ENCODE results near the gene GALP.
"Not testable (repeated sequence)": the region's sequence is repeated elsewhere in the genome, so short reads cannot be mapped to it uniquely, and the experiment has no call there.

Gene GALP

GRCh38 chr19:56148955-56149655, 26.7 kb upstream of the GALP start:
- not testable (repeated sequence) for DNase-seq

- DNase-seq = no peak
Observed at GRCh38 chr19:56149656-56150038, 26.2 kb upstream of the GALP start.

GRCh38 chr19:56150358-56150757, 25.4 kb upstream of the GALP start:
- no peak for DNase-seq

GRCh38 chr19:56152644-56153043, 23.2 kb upstream of the GALP start:
- no peak for DNase-seq

- no peak for DNase-seq
Observed at GRCh38 chr19:56153507-56153906, 22.3 kb upstream of the GALP start.

- no peak for DNase-seq
Observed at GRCh38 chr19:56155124-56155687, 20.6 kb upstream of the GALP start.

- DNase-seq = no peak
Observed at GRCh38 chr19:56156768-56157167, 19.0 kb upstream of the GALP start.

GRCh38 chr19:56158170-56158757, 17.5 kb upstream of the GALP start:
- no peak for DNase-seq

- DNase-seq = no peak
Observed at GRCh38 chr19:56159009-56159559, 16.7 kb upstream of the GALP start.

- DNase-seq = no peak
Observed at GRCh38 chr19:56159622-56160271, 16.1 kb upstream of the GALP start.

GRCh38 chr19:56161534-56161933, 14.3 kb upstream of the GALP start:
- no peak for DNase-seq

- no peak for DNase-seq
Observed at GRCh38 chr19:56162258-56162657, 13.6 kb upstream of the GALP start.

GRCh38 chr19:56163097-56163496, 12.7 kb upstream of the GALP start:
- DNase-seq = no peak

GRCh38 chr19:56167064-56167578, 8.7 kb upstream of the GALP start:
- no peak for DNase-seq

GRCh38 chr19:56170261-56170660, 5.5 kb upstream of the GALP start:
- peak; percentile 88 for DNase-seq

- no peak for DNase-seq
Observed at GRCh38 chr19:56174086-56174485, 1.7 kb upstream of the GALP start.

GRCh38 chr19:56174550-56174949, 1.3 kb upstream of the GALP start:
- no peak for DNase-seq

- not testable (repeated sequence) for DNase-seq
Observed at GRCh38 chr19:56176310-56176709, 502 bp downstream of the GALP start.

- DNase-seq = no peak
Observed at GRCh38 chr19:56176881-56177280, 1.1 kb downstream of the GALP start.

GRCh38 chr19:56177564-56178243, 1.9 kb downstream of the GALP start:
- DNase-seq = no peak

GRCh38 chr19:56189785-56190184, 14.0 kb downstream of the GALP start:
- no peak for DNase-seq

GRCh38 chr19:56191115-56191514, 15.3 kb downstream of the GALP start:
- no peak for DNase-seq

- DNase-seq = no peak
Observed at GRCh38 chr19:56191711-56192110, 15.9 kb downstream of the GALP start.

Measured in DMS79 treated with DMSO at 0.1 percent for 48 hours (cell line).